GM19351 (cell line): Measurements from ENCODE around the gene IL31RA.
"Not testable (repeated sequence)": the region's sequence is repeated elsewhere in the genome, so short reads cannot be mapped to it uniquely, and the experiment has no call there.

Experiments used
- ATAC-seq: cut with Tn5 transposase; IDR thresholded peaks from one replicate; pipeline ENCODE4 v1.9.1; 2021; ENCODE audit warnings: mild to moderate bottlenecking, moderate library complexity; ENCODE audit not compliant: unreplicated experiment

Gene IL31RA

DNA sequence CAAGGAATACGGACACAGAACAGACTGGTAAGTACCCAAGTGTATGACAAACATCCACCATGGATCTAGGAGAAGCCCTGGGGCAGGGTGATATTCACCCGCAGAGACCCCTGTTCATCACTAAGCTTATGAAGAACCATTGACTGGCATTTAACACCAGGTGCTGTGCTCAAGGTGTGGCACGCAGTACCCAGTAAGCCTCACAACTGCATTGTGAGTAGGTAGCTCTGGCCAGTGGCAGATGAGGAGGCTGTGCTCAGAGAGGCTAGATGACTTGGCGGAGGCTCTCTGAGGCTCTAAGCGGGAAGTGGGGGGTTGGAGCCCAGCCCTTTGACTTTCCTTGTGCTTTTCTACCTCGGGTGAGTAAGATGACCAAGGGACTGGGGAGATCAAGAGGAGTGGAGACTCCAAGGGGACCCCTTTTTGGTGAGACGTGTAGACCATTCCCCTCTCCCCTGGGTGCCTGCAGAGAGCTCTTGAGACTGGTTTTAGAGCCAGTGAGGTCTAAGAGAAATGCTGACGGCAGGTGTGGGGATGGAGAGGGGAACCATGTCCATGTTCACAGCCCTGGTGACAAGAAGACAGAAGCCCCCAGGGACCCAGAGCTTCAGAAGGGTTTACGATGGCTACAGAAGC lies 72.8 kb downstream of the IL31RA start:
- no peak for ATAC-seq

DNA sequence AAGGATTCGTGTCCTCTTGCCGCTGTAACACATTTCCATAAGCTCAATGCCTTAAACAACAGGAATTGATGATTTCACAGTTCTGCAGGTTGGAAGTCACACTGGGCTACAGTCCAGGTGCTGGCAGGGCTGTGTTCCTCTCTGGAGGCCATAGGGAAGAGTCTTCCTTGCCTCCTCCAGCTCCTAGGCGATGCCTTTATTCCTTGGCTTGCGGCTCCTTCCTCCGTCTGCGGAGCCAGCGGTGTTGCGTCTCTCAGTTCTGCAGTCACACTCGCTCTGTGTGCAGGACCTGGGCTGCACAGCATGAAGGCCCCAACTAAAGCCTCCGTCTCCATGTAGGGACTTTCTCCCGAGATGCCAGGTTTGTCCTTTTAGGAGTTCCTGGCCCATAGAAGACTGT lies 73.6 kb downstream of the IL31RA start:
- no peak for ATAC-seq

DNA sequence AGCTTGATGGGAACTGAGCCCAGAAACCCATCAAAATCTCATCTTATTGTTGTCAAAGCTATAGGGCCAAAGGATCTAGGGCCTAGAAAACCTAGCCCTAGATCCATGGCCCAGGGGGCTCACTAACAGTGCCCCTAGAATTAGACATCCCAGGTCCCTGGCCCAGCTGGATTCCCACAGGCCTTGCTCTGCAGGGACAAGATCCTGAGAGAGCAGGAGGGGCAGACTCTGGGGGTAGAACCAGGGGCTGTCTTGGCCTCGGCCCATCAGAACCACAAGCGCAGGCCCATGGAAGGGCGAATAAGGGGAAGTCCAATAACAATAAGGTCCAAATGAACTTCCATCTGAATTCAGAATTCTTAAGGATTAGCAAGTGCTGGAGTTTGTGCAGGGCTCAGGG lies 74.0 kb downstream of the IL31RA start:
- no peak for ATAC-seq

DNA sequence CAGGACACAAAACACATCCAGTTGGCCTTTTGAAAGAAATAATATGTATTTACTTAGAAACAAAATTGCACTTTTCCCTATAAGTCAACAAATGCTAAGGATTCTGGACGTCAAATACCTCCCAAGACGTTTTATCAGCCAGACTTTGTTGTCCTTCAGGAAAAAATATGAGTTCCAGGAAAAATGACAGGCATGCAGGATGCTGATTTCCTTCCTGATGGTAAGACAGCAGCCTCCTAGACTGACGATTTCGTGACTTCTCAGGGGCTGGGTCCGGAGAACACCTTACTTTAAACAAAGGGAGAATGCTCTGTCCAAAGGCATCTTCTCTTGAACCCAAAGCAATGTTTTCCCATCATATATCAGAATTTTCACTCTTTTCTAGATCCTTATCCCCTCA lies 74.6 kb downstream of the IL31RA start:
- ATAC-seq = no peak

DNA sequence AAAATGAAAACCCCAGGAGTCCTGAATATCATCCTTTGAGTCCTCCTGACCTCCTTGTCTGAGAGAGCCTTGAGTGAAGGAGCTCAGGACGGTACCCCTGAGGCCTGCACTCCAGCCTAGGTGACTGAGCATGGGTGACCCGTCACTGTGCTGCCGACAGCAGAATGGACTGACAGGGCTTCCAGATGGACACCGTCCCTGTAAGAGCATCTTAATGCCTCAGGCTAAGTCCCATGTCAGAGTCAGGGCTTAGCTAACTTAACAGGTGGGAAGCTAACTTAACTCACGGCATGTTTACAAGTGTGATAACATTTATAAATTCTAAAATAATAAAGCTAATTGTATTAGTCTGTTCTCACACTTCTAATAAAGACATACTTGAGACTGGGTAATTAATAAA lies 75.3 kb downstream of the IL31RA start:
- ATAC-seq = no peak

DNA sequence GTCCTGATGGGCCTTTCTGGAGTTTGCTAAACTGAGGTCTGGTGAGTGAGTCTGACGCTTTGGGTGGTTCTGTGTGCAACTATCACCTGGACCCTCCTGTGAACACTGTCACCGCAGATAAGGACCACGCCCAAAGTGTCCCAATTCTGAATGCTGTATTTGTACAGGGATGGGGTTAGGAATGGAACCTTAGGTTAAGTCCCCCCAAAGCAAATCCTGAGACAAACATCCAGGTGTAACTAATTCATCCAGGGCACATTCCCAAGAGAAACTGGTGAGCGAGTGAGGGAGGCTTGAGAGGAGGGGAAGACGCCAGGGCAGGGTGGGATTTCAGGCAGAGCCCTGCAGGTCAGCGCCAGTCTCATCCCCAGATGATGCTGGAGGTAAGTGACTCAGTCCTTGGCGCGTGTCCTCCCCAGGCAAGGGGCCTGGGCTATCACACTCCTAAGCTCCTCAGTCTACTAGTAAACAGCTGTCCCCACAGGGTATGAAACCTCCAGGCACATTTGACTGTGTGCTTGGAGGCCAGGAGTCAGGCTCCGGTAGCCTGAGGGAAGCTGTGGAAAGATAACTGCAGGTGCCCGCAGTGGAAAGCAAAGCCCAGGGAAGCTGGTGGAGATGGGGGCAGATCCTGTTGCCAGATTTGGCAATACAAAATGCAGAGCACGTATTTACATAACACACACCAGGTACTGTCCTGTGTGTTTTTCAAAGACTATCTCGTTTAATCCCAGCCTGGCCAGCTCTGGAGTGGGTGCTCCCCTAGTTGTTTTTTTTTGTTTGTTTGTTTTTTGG lies 76.9 kb downstream of the IL31RA start:
- no peak for ATAC-seq

DNA sequence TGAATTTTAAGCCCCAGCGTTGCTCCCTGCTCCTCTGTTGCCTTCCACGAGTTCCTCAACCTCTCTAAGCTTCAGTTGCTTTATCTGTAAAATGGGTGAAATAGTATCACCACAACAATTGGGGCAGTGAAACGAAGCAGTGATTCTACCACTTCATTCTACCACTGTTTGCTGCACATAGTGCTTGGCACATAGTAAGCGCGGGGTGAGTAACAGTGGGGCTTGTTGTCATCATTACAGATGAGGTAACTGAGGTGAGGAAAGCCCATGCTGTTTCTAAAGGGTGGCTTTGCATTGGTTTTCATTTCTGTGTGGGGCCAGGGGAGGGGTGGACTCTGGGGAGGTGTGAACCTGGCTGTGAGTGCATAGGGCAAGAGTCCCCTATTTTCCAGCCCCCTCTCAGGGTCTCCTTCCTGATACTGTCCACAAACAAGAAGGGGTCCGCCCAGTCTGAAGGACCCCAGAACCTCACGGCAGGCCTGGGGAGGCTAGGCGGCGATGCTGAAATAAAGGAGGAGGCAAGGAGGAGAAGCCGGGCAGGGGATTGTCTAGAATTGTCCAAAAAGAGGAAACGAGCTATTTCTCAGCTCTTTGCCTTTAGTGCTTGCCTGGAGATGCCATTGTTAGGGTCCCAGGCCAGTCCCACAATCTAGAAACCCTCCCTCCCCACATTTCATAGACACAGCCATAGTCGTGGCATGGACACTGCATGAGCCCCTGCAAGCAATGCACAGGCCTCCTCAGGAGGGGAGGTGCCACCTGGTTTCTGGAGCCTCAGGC lies 78.1 kb downstream of the IL31RA start:
- no peak for ATAC-seq

DNA sequence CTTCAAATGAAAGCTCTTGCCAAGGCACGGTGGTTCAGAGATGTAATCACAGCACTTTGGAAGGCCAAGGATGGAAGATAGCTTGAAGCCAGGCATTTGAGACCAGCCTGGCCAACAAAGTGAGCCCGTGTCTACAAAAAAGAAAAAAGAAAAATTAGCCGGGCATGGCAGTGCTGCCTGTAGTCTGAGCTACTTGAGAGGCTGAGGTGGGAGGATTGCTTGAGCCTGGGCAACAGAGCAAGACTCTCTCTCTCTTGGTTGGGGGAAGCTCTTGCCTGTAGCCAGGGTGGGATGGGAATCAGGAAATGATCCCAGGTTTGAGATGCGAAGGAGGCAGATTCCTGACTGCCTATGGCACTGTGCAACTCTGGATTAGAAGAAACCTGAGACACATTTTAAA lies 81.5 kb downstream of the IL31RA start:
- no peak for ATAC-seq

DNA sequence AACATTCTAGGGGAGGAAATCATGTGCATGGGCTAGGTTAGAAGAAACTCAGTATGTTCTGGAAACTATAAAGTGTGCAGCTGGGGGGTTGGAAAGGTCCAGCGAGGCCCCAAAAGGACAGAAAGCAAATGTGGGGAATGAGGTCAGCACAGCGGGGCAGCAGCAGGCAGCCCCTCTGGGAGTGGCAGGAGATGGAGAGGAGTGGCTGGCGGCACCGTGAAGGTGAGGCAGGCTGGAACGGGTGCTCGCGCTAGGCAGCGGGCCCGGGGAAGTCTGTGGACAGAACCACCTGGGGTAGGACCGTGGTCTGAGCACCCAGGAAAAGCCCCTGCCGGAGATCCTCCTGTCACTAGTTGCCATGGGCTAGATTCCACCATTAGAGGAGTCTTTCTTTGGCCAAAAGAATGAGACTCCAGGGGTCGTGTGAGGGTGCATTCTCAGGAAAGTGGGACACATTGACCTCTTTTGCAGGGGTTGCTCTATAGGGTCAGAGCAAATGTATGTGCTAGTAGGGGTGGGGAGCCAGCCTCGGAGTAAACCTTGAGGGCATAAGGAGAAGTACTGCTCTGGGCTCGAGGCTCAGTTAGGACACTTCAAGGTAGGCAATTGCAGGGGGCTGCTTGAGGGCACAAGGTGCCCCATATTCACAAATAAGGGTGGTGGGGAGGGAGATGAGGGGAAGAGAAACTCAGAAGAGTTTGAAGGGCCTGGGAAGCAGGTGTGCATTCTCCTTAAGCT lies 82.4 kb downstream of the IL31RA start:
- no peak for ATAC-seq

DNA sequence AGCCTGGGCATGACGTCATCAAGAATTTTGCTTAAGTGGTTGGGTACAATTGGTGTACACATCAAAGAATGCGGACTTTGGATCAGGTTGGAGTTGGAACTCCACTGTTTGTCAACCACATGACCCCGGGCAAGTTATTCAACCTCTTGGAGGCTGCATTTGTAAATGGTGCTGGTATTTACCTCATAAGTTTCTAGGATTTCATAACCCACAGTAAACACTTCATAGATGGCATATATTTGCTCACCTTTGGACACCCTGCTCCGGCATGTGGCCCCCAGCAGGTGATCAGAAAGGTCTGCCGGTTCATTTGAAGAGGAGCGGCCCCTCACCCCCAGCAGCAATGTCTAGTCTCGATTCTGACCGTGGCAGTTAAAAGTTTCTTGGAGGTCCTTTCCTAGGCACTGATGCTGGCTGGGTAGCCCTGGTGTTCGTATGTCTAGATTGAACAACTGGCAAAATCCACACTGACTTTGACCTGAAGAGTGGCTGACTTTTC lies 83.0 kb downstream of the IL31RA start:
- ATAC-seq = no peak

DNA sequence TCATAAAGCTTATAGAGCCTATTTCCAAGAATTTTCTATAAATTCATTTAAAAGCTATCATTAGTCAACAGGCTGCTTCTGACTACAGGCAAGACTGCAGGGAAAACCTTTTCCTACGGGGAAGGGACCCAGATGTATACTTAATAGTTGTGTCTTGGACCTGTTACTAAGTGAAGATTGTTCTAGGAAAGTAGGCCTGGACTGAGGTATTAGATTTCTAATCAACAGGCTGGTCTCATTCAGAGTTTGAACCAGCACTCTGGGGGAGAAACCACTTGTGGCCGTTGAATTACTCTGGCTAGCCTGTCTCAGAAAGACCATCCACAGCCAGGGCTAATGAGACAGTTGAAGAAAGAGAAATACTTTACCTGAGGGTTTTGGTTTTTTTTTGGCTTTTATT lies 83.6 kb downstream of the IL31RA start:
- ATAC-seq = no peak

DNA sequence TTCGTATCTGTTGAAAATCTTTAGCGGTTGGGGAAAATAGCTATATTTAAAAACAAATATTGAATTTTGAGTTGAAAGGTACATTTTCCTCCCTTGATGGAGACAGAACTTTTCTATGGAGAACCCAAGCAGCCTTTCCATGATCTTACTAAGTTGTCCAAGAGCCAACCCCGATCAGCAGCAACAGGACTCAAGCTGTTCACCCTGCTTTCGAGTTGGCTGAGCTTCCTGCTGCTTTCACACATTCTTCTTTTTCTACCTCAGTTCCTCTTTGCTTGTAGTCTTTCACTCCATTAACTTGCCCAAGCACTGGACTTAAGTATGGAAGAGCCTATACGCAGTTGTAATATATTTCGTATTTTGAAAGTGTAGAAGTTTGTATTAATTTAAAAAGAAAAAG lies 84.2 kb downstream of the IL31RA start:
- no peak for ATAC-seq

DNA sequence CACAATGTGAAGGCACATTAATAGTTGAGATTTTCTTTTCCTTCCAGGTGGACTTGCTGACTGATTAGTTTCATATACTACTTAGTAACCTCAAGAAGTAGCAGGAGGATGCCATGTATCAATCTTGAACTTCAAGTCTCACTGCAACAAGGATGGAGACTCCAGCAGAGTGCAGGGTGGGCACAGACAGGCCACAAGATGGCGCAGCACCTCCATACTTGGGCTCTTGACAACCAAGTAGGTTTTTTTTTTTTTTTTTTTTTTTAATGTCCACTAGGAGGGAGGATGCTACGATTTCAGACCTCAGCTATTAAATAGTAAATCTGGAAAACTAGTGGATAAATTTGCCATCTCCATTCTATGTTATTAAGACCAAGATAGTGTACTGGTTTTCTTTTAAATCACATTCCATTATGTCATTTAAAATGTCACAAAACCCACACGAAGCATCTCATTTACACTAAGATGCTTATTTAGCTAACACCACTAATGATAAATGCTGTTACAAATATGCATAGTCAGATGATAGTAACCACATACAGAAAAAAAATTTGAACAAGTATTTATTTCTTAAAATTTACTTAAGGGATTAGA lies 85.0 kb downstream of the IL31RA start:
- ATAC-seq = peak; percentile 69

DNA sequence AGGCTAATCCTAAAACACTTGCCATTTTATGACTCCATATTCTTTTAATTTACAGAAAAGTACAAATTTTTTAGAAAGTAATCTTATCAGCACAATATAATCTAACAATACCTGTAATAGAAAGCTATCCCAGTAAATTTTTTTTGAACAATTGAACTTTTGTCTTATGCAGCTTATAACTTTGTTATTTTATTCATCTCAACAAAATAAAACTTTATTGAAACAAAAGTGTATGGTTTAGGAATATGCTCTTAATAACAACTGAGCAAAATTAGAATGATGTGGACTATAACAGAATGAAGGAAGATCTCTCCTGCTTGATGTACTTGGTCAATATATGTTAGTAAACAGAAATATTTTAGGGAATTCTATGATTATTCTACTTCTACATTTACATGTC lies 86.4 kb downstream of the IL31RA start:
- not testable (repeated sequence) for ATAC-seq

DNA sequence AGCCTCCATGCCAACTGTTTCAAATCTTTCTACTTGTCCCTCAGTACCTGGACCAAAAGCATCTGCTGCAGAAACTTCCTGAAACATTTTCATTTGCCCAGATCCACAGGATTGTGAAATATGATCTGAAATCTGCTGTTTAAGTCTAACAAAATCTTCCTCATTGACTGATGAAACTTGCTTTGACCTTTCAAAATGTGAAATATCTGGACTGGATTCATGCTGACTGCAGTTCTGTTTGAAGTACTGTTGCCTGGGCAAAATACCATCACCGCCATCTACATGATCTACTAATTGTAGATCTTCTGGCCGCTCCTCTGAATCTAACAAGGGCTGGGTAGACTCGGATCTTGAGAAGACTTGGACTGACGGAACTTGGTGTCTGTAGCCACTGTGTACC lies 90.0 kb downstream of the IL31RA start:
- not testable (repeated sequence) for ATAC-seq

DNA sequence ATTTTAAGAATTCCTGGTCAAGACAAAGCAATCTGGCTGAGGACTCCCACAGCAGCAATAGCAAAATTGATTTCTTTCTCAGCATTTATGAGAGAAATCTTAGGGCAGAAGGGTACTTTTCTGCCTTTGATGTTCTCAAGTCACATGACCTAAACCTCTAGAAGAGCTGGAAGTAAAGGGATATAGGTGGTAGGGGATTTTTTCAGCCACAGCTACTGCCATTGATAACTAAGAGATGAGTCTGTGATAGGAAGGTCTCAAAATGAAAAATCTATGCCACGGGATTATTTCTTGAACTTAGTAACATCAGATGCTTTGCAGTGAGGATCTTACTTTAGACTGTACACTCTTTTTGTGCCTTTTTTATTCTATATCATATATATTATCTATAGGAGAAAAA lies 108.1 kb downstream of the IL31RA start:
- ATAC-seq = no peak

DNA sequence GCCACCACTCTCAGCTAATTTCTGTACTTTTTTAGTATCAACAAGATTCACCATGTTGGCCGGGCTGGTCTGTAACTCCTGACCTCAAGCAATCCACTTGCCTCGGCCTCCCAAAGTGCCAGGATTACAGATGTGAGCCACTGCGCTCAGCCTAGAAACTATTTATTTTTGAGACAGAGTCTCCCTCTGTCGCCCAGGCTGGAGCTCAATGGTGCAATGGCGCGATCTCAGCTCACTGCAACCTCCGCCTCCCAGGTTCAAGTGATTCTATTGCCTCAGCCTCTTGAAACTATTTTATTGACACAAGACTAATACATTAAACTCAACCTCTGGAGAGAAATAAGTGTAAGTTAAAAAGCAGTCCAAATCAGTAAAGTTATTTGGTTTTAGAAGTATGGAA lies 109.6 kb downstream of the IL31RA start:
- ATAC-seq = no peak

DNA sequence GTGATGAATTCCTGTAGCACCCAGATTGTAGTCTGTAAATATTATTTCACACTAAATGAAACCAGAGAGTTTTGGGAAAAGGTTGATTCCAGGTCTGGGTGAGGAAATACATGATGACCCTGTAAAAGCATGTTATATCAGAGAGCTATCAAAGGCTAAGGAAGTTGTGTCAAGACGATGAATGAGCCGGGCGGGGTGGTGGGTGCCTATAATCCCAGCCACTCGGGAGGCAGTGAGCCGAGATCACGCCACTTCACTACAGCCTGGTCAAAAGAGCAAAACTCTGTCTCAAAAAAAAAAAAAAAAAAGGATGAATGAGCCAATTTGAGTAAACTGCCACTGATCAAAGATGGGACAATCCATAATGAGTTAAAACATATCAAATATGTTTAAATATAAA lies 114.4 kb downstream of the IL31RA start:
- ATAC-seq = no peak

DNA sequence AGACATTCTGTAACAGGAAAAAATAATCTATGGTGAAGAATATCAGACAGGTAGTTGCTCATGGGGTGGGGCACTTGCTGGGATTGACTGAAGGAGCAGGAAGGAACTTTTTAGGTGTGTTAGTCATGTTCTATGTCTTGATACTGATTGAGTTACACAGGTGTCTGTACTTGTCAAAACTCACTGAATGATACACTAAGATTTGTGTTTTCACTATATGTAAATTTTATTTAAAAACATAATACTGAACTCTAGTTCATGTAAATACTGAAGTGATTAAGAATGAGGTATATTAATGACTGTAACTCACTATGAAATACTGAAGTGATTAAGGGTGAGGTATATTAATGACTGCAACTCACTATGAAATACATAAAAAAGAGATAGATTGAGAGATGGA lies 115.1 kb downstream of the IL31RA start:
- ATAC-seq = no peak

DNA sequence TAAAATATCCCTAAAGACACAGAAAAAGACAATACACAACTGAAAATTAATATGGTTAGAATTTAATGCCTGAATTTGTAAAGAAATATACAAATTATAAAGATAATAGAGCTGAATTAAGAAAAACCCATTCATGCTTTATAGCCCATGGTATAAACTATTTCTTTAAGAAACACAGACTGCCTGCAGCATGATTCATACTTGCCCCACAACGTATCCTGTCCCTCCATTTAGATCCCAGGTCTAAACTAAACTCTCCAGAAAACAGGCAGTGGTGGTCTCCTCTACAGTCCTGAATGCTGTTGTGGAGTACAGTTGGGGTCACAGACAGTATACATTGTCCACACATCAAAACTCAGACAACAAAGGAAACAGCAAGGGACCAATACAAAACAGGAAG lies 118.8 kb downstream of the IL31RA start:
- no peak for ATAC-seq
